Osteoblast (primary cell): ENCODE results near the gene CIT. TPM values are rescaled to one million over a fixed set of nuclear protein-coding genes. Genes with fewer than 3 reads are reported as not detected.

ENCODE experiments used
- DNase-seq: peaks from one replicate; pipeline ENCODE4 v3.0.0; 2011; ENCODE audit warnings: low spot score, mixed read lengths; ENCODE audit not compliant: insufficient read length; ENCODE audit errors: missing footprints
- H2AFZ ChIP-seq: 2 replicates; pipeline ENCODE4 v1.6.0; 2011; ENCODE audit warnings: mild to moderate bottlenecking, low read length
- H3K27ac ChIP-seq: 2 replicates; pipeline ENCODE4 v1.5.1; 2011; ENCODE audit warnings: mild to moderate bottlenecking, low read depth, low read length, moderate library complexity
- H3K27me3 ChIP-seq: 2 replicates; pipeline ENCODE4 v1.6.0; 2012; ENCODE audit warnings: mild to moderate bottlenecking, control low read depth, inconsistent platforms, low read length, moderate library complexity; ENCODE audit not compliant: insufficient read depth
- H3K36me3 ChIP-seq: 2 replicates; pipeline ENCODE4 v1.5.1; 2011; ENCODE audit warnings: mild to moderate bottlenecking, low read length, control low read depth, moderate library complexity; ENCODE audit not compliant: insufficient read depth
- H3K4me1 ChIP-seq: 2 replicates; pipeline ENCODE4 v1.5.1; 2011; ENCODE audit warnings: mild to moderate bottlenecking, low read length, control low read depth, moderate library complexity; ENCODE audit not compliant: insufficient read depth
- H3K4me2 ChIP-seq: 2 replicates; pipeline ENCODE4 v1.6.0; 2011; ENCODE audit warnings: mild to moderate bottlenecking, low read length; ENCODE audit not compliant: insufficient read depth
- H3K4me3 ChIP-seq: fragments of 200-600 bp; sonication (generic); 3 replicates; pipeline ENCODE4 v1.5.1; 2012; ENCODE audit warnings: mild to moderate bottlenecking, low read length, inconsistent platforms; ENCODE audit not compliant: insufficient read depth
- H3K79me2 ChIP-seq: 2 replicates; pipeline ENCODE4 v1.6.0; 2012; ENCODE audit warnings: mild to moderate bottlenecking, low read length, control low read depth, inconsistent platforms; ENCODE audit not compliant: insufficient read depth
- H3K9me3 ChIP-seq: 2 replicates; pipeline ENCODE4 v1.5.1; 2011; ENCODE audit warnings: low read depth, low read length, control low read depth
- H4K20me1 ChIP-seq: 2 replicates; pipeline ENCODE4 v1.6.0; 2012; ENCODE audit warnings: mild to moderate bottlenecking, low read length, control low read depth; ENCODE audit not compliant: insufficient read depth
- CTCF ChIP-seq: IDR thresholded peaks from 2 replicates; pipeline ENCODE4 v1.5.1; 2011; ENCODE audit warnings: mild to moderate bottlenecking, low read depth, low read length, moderate library complexity; ENCODE audit errors: extremely low read depth
- total RNA-seq: library from RNA; depleted of rRNA; stranded (reverse); fragments of >200 nt; gene quantifications from 2 replicates; pipeline ENCODE4 v1.2.3, GENCODE V29; 2012

The CIT gene
- total RNA-seq, 1 donor: 10.1 TPM

- peak; percentile 93 for DNase-seq
- Histone ChIP-seq H4K20me1 (no peaks in the 10 kb centered on the region), H3K79me2 (no peaks in the 10 kb centered on the region), H3K4me3 (peak overlapping the region; percentile 45), H3K9me3 (no peaks in the 10 kb centered on the region), H3K36me3 (peaks cover 30% of the 10 kb centered on the region), H3K27ac (peak overlapping the region; percentile 94), H3K4me2 (peak overlapping the region; percentile 45), H2AFZ (peak overlapping the region; percentile 74), H3K4me1 (peaks cover 14% of the 10 kb centered on the region), H3K27me3 (no peaks in the 10 kb centered on the region)
- peak; percentile 28 for TF ChIP-seq CTCF
Measured at GRCh38 chr12:119869720-119870119, 7.4 kb downstream of the CIT start.

GRCh38 chr12:119868992-119869391 is 8.1 kb downstream of the CIT start:
- Histone ChIP-seq H3K27ac (peak overlapping the region; percentile 94), H3K36me3 (peaks cover 33% of the 10 kb centered on the region), H3K27me3 (no peaks in the 10 kb centered on the region), H3K4me2 (peak overlapping the region; percentile 45), H4K20me1 (no peaks in the 10 kb centered on the region), H3K79me2 (no peaks in the 10 kb centered on the region), H2AFZ (peak overlapping the region; percentile 74), H3K9me3 (no peaks in the 10 kb centered on the region), H3K4me1 (peaks cover 14% of the 10 kb centered on the region), H3K4me3 (peak overlapping the region; percentile 45)
- peak; percentile 46 for DNase-seq
- no peak for TF ChIP-seq CTCF

- Histone ChIP-seq H3K79me2 (peaks cover 7% of the 10 kb centered on the region), H3K27ac (no peak overlapping the region)
Measured at GRCh38 chr12:119864591-119864990, 12.5 kb downstream of the CIT start.

GRCh38 chr12:119859241-119859640 is 17.9 kb downstream of the CIT start:
- Histone ChIP-seq H3K4me2 (no peak overlapping the region), H3K27me3 (no peaks in the 10 kb centered on the region), H2AFZ (peak overlapping the region; percentile 60), H3K4me1 (no peaks in the 10 kb centered on the region), H3K36me3 (peaks cover 13% of the 10 kb centered on the region), H3K4me3 (no peak overlapping the region), H4K20me1 (no peaks in the 10 kb centered on the region), H3K79me2 (peaks cover 32% of the 10 kb centered on the region), H3K27ac (no peak overlapping the region), H3K9me3 (no peaks in the 10 kb centered on the region)
- no peak for TF ChIP-seq CTCF
- DNase-seq: no peak

More at GRCh38 chr12:119864591-119864990, 12.5 kb downstream of the CIT start:
- peak overlapping the region; percentile 59 for H2AFZ ChIP-seq
- H3K27me3 ChIP-seq: no peaks in the 10 kb centered on the region
- no peak for TF ChIP-seq CTCF
- no peak overlapping the region for H3K4me2 ChIP-seq
- peaks cover 10% of the 10 kb centered on the region for H3K4me1 ChIP-seq
- no peaks in the 10 kb centered on the region for H4K20me1 ChIP-seq
- no peak overlapping the region for H3K4me3 ChIP-seq
- no peaks in the 10 kb centered on the region for H3K9me3 ChIP-seq
- DNase-seq: no peak
- H3K36me3 ChIP-seq: peaks cover 32% of the 10 kb centered on the region
